ENCODE measurements around the gene PCDH9.

DNA sequence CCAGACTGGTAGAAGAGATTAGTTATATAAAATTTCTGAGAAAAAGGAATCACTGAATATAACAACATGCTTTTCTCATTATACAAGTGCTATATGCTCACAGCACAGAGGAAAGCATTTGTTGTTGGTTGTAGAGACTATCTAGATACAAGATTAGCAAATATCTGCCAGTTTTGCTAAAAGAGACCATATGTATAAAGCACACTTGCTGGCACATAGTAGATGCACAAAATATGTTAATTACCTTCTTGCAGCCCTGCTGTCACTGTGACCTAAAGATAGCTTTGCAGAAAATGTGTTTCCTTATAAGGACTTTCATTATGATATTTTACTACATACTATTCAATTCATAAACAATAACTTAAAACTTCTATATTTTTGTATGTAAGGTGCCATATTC, 755.1 kb downstream of the PCDH9 start:
- TF ChIP-seq POLR2AphosphoS5 (IDR thresholded peaks at IDR 0.05; ENCODE audit: borderline replicate concordance, low read depth, low read length) (no peak), EZH2 (IDR thresholded peaks at IDR 0.05) (no peak), FOXP2 (optimal IDR thresholded peaks at IDR 0.05; ENCODE audit: control extremely low read depth, extremely low read length, insufficient read depth) (no peak)
